Measurements from ENCODE around the gene MLF2.
A peak's percentile ranks its signal among the peaks of the same experiment; 100 is the strongest.
"Not testable (repeated sequence)": the region's sequence is repeated elsewhere in the genome, so short reads cannot be mapped to it uniquely, and the experiment has no call there.

The MLF2 gene

DNA sequence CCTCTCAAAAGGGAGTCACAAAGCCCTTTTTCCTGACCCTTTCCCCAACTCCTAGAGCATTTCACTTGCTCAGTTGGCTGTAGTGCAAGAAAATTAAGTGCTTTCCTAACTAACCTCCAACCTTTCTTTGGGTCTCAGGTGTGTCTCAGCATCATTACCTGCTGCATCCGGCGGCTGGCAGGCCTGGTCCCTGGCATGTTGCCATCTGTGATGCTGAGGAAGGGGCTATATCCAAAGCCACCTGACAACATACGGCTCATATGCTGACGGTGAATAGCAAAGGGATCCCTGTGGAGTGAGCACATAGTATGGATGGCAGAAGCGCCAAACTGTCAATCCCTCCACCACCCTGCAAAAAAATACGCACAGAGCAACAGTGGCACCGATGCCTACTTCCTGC, 1.2 kb downstream of the MLF2 start:
- TF ChIP-seq, protein P1, sequence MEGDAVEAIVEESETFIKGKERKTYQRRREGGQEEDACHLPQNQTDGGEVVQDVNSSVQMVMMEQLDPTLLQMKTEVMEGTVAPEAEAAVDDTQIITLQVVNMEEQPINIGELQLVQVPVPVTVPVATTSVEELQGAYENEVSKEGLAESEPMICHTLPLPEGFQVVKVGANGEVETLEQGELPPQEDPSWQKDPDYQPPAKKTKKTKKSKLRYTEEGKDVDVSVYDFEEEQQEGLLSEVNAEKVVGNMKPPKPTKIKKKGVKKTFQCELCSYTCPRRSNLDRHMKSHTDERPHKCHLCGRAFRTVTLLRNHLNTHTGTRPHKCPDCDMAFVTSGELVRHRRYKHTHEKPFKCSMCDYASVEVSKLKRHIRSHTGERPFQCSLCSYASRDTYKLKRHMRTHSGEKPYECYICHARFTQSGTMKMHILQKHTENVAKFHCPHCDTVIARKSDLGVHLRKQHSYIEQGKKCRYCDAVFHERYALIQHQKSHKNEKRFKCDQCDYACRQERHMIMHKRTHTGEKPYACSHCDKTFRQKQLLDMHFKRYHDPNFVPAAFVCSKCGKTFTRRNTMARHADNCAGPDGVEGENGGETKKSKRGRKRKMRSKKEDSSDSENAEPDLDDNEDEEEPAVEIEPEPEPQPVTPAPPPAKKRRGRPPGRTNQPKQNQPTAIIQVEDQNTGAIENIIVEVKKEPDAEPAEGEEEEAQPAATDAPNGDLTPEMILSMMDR (conservative IDR thresholded peaks at IDR 0.05; ENCODE audit: low read depth): no peak
- peak overlapping the region; percentile 91 for H3K27ac ChIP-seq
- POLR2A ChIA-PET (ENCODE audit: low non-redundant PET): interaction anchor here (1.2 to 1.9 kb wide), 2 partner anchors 14 to 100 kb away, joined by 3 to 11 read pairs; partner anchors contain the start of genes PTMS and USP5
- CTCF ChIA-PET: interaction anchor here (1.1 to 2.4 kb wide), 4 partner anchors 8 to 84 kb away, joined by 3 to 9 read pairs (median 4); no protein-coding TSS in a partner anchor
- DNase-seq (ENCODE audit: low spot score): no peak

DNA sequence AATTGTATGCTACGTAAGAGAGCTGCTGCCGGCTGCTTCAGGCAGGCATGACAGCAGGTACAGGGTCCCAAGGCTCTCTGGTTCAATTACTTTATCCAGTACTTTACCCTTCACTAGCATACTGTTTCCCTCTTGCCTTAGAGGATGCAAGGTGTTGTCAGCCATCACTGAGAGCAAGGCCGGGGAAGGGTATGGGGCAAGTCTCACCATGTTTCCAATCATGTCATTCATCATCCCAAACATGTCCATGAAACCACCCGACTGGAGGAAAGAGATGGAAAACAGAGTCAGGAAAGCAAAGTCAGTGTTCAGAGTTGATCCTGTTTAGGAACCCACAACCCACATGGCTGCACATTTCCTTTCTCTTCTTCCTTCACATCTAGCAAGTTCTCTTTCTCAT, 2.4 kb downstream of the MLF2 start:
- TF ChIP-seq, protein P1 (conservative IDR thresholded peaks at IDR 0.05; ENCODE audit: low read depth): no peak
- ChIA-PET POLR2A (ENCODE audit: low non-redundant PET) (no interaction called here), CTCF (interaction anchor here (0.7 kb wide), 1 partner anchor 118 kb away, joined by 5 read pairs; no protein-coding TSS in a partner anchor)
- 0 out of 2 replicates have a peak overlapping the region, but pooled peaks have one; percentile 18 for H3K27ac ChIP-seq
- no peak for DNase-seq (ENCODE audit: low spot score)

DNA sequence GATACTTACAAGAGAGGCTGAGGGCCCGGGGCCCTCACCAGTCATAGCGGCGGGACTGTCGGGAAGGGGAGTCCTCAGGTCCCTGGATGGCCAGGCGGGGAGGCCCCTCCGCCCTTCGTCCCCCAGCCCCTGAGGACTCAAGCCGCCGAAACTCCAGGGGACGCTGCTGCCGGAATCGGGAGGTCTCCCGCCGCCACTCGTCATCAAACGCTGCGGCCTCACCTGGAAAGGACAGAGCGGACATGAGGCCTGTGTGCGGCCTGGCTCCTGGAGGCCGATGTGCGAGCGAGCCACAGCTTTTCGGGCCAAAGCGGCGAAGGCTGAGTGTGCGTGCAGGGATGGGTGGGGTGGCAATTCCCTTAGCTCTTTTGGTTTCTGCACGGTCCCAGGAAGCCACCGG, 4.2 kb downstream of the MLF2 start:
- no peak for DNase-seq (ENCODE audit: low spot score)
- TF ChIP-seq, protein P1 (conservative IDR thresholded peaks at IDR 0.05; ENCODE audit: low read depth): no peak
- H3K27ac ChIP-seq: no peak overlapping the region
- POLR2A ChIA-PET (ENCODE audit: low non-redundant PET): no interaction called here
- CTCF ChIA-PET: interaction anchor here (1.0 kb wide), 1 partner anchor 30 kb away, joined by 3 read pairs; no protein-coding TSS in a partner anchor

DNA sequence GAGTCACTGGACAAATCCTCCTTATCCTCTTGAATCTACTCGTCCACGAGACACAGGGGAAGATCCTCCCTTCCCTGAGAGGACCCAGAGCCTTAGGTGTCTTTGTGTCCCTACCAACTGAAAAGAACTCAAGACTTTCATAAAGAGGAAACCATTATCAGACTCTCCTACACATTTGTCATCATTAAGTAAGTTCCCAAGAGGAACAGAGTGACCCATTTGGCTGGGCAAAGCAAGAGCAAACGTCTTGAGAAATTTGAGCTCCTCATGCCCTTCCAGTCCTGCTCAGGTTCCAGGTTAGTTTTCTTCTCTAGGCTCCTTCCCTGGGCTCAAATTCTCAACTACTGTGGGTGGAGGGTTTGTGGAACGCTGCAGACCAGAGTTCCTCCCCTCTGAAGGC, 5.7 kb downstream of the MLF2 start:
- DNase-seq (ENCODE audit: low spot score): no peak
- TF ChIP-seq, protein P1 (conservative IDR thresholded peaks at IDR 0.05; ENCODE audit: low read depth): no peak
- no peak overlapping the region for H3K27ac ChIP-seq
- POLR2A ChIA-PET (ENCODE audit: low non-redundant PET): no interaction called here
- CTCF ChIA-PET: no interaction called here

DNA sequence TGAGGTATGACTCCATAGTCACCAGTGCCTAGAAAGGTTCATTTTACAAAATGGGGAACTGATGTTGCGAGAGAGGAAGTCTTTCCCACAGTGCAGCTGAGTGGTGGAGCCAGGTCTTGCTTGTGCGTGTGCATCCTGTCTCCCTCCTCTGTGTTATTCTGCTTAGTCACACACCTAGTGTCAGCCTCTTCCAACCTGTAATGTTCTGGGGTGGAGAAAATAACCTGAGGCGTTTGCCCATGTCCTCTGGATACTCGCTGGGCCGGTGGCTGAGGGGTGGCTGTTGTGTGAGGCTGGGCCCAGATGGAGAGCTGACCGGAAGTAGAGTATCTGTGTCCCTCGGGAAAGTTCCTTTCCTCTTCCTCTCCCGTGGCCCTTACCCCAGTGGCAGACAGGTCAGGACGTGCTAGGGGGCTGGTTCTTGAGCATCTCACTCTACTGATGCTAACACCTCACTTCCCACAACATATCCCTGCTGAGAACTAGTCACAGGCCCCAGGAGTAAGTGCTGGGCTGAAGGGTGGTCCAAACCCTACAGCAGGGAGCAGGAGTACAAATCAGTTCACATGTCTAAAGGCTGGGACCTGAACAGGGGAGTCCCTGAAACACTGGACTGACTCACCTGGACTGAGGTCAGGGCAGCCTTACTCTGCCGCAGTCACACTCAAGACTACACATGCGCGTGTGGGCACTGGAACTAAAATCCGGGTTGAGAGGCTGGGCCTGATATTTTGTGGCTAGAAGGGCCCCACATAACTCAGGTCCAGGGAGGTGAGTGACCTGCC, 7.0 kb downstream of the MLF2 start:
- peak; percentile 31 for DNase-seq (ENCODE audit: low spot score)
- TF ChIP-seq, protein P1 (conservative IDR thresholded peaks at IDR 0.05; ENCODE audit: low read depth): no peak
- H3K27ac ChIP-seq: peak overlapping the region; percentile 73
- ChIA-PET POLR2A (ENCODE audit: low non-redundant PET) (no interaction called here), CTCF (interaction anchor here (0.6 to 1.1 kb wide), 5 partner anchors 20 to 292 kb away, joined by 3 to 4 read pairs (median 3); partner anchors contain the start of gene PTMS)

DNA sequence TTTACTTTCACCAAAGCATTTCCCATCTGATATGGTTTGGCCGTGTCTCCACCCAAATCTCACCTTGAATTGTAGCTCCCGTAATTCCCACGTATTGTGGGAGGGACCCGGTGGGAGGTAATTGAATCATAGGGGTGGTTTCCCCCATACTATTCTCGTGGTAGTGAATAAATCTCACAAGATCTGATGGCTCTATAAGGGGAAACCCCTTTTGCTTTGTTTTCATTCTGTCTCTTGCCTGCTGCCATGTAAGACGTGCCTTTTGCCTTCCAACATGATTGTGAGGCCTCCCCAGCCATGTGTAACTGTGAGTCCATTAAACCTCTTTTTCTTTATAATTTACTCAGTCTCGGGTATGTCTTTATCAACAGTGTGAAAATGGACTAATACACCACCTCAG, 9.6 kb downstream of the MLF2 start:
- DNase-seq (ENCODE audit: low spot score); H3K27ac ChIP-seq; POLR2A ChIA-PET (ENCODE audit: low non-redundant PET): not testable (repeated sequence)
- CTCF ChIA-PET: interaction anchor here (1.5 kb wide), 1 partner anchor 8 kb away, joined by 4 read pairs; no protein-coding TSS in a partner anchor

DNA sequence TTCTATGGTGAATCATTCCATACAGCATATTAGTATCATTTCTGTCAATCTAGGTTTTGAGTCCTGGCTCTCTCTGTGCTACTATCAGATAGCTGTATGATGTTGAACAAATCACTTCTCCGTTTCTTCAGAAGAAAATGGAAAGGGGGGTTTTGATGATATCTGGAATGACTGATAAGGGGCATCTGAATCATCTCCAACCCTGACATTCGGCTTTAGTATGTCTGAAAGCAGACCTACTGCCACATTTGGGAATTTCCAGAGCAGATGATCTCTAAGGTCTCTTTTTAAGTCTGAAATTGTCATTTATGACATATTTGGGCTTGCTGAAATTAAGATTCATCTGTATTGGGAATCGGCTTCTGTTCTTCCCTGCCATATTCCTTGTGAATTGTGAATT, 10.1 kb downstream of the MLF2 start:
- ChIA-PET POLR2A (ENCODE audit: low non-redundant PET) (interaction anchor here (0.9 kb wide), 1 partner anchor 11 kb away, joined by 3 read pairs; the partner anchor contains the start of gene MLF2), CTCF (interaction anchor here (1.5 kb wide), 1 partner anchor 9 kb away, joined by 4 read pairs; no protein-coding TSS in a partner anchor)
- no peak for DNase-seq (ENCODE audit: low spot score)
- TF ChIP-seq, protein P1 (conservative IDR thresholded peaks at IDR 0.05; ENCODE audit: low read depth): no peak
- no peak overlapping the region for H3K27ac ChIP-seq

DNA sequence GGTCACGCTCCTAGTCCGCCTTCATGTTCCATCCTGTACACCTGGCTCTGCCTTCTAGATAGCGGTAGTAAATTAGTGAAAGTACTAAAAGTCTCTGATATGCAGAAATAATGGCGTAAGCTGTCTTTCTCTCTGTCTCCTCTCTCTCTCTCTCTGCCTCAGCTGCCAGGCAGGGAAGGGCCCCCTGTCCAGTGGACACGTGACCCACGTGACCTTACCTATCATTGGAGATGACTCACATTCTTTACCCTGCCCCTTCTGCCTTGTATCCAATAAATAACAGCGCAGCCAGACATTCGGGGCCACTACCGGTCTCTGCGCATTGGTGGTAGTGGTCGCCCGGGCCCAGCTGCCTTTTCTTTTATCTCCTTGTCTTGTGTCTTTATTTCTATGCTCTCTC, 10.9 kb downstream of the MLF2 start:
- DNase-seq (ENCODE audit: low spot score); H3K27ac ChIP-seq; CTCF ChIA-PET: not testable (repeated sequence)
- POLR2A ChIA-PET (ENCODE audit: low non-redundant PET): interaction anchor here (0.9 kb wide), 1 partner anchor 11 kb away, joined by 3 read pairs; the partner anchor contains the start of gene MLF2

Data from RWPE1 (cell line).